Measurements from ENCODE around the gene SLC35F1.
A peak's percentile ranks its signal among the peaks of the same experiment; 100 is the strongest.
"Not testable (repeated sequence)": the region's sequence is repeated elsewhere in the genome, so short reads cannot be mapped to it uniquely, and the experiment has no call there.

The SLC35F1 gene

GRCh38 chr6:117906958-117907600 lies at the start of gene SLC35F1:
Gene SLC35F1, plus strand, starts transcription at chr6:117907264.
- peak; percentile 17 for DNase-seq

- not testable (repeated sequence) for DNase-seq
Observed at GRCh38 chr6:117858601-117859000, 48.5 kb upstream of the SLC35F1 start.

GRCh38 chr6:117861545-117861944 lies 45.5 kb upstream of the SLC35F1 start:
- no peak for DNase-seq

GRCh38 chr6:117866561-117866960 lies 40.5 kb upstream of the SLC35F1 start:
- no peak for DNase-seq

- DNase-seq = no peak
Observed at GRCh38 chr6:117870486-117871242, 36.4 kb upstream of the SLC35F1 start.

GRCh38 chr6:117880824-117881223 lies 26.2 kb upstream of the SLC35F1 start:
- DNase-seq = no peak

- DNase-seq = no peak
Observed at GRCh38 chr6:117890172-117890571, 16.9 kb upstream of the SLC35F1 start.

GRCh38 chr6:117906507-117906957 lies 532 bp upstream of the SLC35F1 start:
- DNase-seq = no peak

- DNase-seq = peak; percentile 6
Observed at GRCh38 chr6:117907601-117908245, 659 bp downstream of the SLC35F1 start.

GRCh38 chr6:117908246-117909068 lies 1.4 kb downstream of the SLC35F1 start:
- DNase-seq = no peak

GRCh38 chr6:117909638-117910037 lies 2.6 kb downstream of the SLC35F1 start:
- DNase-seq = no peak

GRCh38 chr6:117910549-117910948 lies 3.5 kb downstream of the SLC35F1 start:
- DNase-seq = no peak

GRCh38 chr6:117911150-117911549 lies 4.1 kb downstream of the SLC35F1 start:
- no peak for DNase-seq

- DNase-seq = no peak
Observed at GRCh38 chr6:117911660-117912059, 4.6 kb downstream of the SLC35F1 start.

GRCh38 chr6:117915846-117916245 lies 8.8 kb downstream of the SLC35F1 start:
- DNase-seq = no peak

- DNase-seq = no peak
Observed at GRCh38 chr6:117916483-117916882, 9.4 kb downstream of the SLC35F1 start.

GRCh38 chr6:117917176-117917575 lies 10.1 kb downstream of the SLC35F1 start:
- no peak for DNase-seq

GRCh38 chr6:117918454-117918853 lies 11.4 kb downstream of the SLC35F1 start:
- no peak for DNase-seq

GRCh38 chr6:117919275-117919674 lies 12.2 kb downstream of the SLC35F1 start:
- DNase-seq = no peak

- DNase-seq = no peak
Observed at GRCh38 chr6:117919775-117920729, 13.0 kb downstream of the SLC35F1 start.

GRCh38 chr6:117924690-117925089 lies 17.6 kb downstream of the SLC35F1 start:
- no peak for DNase-seq

GRCh38 chr6:117927866-117928265 lies 20.8 kb downstream of the SLC35F1 start:
- DNase-seq = no peak
